ENCODE measurements around the gene NPM3.
"Not testable (repeated sequence)": the region's sequence is repeated elsewhere in the genome, so short reads cannot be mapped to it uniquely, and the experiment has no call there.

The NPM3 gene

DNA sequence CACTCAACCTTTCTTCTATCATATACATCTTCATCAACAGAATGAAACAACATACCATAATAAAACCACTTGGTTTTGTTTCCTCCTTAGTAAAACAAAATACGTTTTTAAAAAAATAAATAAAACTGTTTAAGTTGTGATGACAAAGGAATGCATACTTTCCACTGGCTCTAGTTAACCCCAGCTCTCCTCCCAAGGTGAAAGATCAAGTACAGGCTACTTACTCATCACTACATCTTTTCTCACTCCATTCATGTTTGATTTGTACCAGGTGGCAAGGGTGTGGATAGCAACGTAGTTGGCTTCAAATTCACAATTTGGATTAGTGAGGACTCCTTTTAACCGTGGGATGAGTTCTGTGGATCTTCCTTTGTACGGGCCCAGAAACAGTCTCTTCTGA is 20.3 kb upstream of the NPM3 start:
- no peak for DNase-seq

DNA sequence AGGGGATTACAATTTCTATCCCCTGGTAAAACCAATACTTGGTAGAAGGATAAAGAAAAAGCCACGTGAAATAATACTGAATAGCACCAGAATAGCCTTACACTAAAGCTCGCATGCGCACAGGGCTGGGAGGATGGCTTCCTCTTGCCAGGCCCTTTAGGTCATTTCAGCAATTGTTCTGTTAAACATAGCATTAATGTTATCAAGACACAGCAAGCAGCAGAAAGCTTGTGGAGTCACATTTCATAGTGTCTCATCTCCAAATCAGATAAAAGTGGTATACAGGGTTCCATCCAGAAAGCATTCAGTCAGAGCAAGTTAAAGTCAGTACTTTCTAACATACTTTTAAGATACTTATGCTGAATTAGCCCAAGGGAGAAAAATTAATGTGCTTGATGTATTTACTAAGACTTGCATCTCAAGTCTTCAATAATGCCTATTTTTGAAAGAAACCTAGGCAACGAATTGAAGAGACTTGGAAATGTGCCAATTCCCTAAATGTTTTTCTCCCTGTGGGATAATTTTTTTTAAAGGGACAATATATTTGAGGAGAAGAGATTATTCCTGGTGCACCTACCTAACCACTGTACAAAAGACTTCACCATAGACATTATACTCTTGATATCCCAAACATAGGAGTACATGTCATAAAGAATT is 14.3 kb upstream of the NPM3 start:
- DNase-seq: no peak

DNA sequence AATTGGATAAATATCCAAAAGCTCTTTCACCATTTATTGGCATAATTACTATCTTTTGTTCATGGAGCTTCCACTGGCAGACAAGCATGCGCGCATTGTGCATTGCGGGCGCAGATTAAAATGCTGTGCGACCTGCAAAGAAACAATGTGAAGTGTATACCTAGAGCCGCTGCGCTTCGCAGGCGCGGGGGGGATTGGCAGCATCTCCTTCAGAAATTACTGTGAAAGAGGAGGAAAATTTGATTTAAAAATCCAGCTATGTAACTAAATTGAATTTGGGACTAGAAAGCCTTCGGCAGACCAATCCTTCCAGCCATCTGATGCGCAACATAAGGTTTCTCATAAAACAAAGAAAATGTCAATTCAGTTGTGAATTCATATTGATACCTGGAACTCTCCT is 10.3 kb upstream of the NPM3 start:
- DNase-seq: no peak

DNA sequence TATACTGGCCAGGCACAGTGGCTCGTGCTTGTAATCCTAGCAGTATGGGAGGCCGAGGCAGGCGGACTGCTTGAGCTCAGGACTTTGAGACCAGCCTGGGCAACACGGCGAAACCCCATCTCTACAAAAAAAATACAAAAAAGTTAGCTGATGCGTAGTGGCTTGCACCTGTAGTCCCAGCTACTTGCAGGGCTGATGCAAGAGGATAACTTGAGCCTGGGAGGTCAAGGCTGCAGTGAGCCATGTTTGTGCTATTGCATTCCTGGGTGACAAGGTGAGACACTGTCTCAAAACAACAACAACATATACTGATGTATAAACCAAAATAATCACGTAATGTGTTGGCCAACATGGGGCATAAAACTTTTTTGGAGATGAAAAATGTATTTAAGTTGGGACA is 6.4 kb upstream of the NPM3 start:
- DNase-seq: no peak

DNA sequence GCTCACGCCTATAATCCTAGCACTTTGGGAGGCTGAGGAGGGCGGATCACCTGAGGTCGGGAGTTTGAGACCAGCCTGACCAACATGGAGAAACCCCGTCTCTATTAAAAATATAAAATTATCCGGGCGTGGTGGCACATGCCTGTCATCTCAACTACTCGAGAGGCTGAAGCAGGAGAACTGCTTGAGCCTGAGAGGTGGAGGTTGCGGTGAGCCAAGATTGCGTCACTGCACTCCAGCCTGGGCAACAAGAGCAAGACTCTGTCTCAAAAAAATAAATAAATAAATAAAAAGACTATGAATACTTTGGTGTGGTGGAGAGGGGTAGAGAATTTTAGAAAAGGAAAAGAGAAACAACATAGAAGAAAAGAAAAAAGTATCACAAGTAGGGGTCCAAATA is 6.0 kb upstream of the NPM3 start:
- DNase-seq: not testable (repeated sequence)

DNA sequence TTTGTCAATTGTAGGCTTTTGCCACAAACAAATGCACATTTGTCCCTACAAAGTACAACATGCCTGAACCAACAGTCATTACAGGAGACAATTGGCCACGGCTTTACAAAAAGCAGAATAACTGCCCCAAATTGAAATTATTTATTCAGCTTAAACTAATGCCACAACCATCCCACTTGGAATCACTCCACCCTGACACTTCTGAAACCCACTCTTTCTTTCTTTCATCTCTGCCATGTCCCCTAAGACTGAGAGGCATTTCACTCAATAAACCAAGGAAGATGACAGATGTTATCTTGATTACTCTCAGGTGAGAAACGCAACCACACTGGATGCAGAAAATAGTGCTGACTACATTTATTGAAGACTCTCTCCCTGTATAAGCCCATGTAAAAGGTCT is 2.6 kb upstream of the NPM3 start:
- no peak for DNase-seq

DNA sequence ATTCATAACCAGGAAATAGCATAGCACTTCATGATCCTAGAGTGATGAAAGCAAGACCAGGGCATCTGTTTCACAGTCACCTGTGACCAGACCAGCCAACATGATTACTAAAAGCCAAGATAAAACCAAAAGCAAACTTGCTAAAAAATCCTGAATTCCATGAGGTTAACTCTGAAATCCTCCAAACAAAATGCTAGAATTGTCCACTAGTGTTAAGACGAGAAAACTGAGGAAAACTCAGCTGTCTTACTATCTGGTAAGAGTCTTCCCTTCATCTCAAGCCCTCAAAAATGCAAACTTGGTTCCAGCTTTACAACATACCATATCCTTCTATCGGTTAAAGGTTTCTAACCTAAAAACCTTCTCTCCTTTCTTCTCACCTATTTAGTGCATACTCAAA is 1.3 kb upstream of the NPM3 start:
- DNase-seq: no peak

DNA sequence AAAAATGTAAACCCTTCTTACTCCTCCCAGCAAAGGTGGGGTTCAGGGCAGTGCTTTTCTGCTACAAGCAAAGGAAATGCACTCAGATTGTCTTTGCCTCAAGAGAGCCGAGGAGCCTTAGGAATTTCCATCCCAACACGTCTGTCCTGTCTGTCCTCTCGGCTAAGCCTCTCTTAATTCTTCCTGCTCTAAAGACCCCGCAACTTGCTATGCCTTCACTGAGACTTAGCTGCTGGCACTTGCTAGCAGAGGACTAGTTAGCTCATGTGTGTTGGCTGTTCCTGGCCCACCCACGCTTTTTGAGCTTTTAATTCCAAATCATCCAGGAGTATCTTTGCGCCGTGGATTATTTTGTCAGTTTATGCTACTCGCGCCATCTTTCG is 481 bp upstream of the NPM3 start:
- peak in 1 of 6 experiments; percentile 47 for DNase-seq

DNA sequence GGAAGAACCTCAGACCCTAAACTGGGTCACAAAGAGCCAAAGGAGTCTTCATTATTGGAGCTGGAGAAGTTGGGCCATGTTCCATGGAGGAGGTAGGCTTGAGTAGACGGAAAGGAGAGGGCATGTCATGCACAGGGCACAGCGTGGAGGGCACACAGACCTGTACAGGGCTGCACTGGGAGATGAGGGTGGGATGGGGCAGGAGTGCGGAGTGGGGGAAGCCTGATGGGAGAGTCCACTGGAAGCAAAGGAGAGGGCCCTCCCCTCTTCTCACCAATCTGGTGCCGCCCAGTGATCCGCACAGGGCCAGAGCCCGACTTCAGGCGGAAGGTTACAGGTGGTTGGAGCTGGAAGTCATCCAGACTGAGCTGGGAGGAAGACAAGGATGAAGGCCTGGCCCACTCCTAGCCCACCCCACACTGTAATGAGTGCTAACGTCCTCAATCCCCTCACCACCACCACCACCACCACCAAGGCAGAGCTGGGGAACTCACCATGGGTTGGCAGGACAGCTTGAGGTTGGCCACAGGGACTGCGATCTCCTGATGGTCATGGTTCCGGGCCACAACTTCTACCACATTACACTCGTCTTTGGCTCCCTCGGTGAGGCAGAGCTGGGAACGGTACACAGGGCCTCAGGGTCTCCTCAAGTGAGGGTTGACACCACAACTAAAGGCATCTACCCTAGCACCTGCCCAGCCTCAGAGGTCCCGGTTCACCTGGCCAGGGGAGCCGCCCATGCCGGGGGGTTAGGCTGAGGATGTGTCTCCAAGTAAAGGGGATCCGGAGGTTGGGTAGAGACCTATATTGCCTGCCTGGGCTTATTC is 1.0 kb downstream of the NPM3 start:
- DNase-seq: no peak

DNA sequence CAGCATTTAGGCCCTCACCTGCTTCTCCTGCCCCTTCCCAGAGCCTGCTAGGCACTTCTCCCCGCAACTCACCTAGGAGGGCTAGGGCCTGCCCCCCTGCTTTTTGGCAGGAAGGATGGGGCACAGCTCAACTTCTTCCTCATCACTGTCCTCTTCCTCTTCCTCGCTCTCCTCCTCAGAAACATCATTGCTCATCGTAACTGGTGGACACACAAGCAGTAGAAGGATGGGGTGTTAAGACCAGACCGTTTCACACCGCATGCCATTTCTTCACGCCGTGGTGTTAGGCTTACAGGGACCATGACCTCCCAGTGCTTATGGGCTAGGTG is 1.6 kb downstream of the NPM3 start:
- no peak for DNase-seq

DNA sequence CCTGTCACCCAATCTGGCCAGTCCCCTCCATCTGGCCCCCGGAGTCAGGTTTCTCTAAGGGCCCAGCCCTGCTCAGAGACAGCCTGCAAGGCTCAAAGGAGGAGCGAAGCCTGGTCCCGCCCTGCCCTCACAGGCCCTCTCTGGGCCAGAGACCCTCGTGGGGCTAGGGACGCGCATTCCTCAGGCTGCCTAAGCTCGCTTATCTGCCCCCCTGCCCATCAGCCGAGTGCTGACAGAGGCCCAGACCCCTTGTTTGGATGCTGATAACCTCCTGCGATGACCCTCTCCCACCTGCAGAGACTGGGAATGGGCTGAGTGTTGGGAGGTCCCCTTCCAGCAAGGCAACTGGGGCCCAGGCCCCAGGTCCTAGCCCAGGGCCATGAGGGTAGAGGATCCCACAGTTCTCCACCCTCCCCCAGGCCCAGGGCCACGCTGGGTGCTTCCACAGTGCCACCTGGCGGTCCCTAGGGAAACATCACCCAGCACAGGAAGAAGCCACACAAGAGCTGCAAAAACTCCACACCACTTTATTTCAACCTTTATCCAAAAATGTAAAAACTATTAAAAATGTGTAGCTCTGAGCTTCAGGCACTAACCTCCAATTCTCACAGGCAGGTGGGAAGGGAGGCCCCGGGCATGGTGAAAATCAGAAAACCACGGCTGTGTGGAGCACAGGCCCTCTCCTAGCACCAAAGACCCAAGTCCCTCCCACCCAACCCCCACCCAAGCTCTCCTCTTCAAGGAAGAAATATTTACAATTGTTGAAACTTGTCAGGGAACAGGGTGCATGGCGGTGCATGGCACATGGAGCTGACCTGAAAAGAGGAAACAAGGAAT is 2.2 kb downstream of the NPM3 start:
- peak; percentile 44 to 78 (median 56) for DNase-seq

DNA sequence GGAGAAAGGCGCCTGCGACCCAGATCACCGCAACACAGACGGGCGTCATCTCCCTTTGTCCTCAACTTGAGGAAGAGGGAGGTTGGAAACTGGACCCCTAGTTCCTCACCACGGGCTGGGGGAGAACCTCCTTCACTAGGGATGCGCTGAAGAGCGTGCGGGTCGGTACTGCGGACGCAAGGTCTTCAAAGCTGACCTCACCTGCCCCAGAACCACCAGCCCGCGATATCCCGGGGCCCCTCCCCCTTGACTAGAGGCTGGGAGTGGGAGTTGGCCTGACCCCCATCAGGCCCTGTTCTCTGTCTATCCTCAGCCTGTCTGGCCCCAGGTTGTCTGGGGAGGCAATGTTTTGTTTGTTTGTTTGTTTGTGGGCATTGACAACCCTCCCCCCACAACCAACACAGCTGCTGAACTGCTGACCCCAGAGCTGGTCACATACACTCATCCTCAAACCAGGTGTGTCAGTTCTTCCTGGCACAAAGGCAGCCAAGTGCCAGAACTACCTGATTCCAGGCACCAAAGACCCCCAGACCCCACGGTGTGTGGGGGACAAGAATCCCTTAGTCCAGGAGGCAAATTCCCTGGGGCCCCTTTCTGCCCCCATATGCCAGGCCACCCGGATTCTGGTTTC is 2.9 kb downstream of the NPM3 start:
- no peak for DNase-seq

DNA sequence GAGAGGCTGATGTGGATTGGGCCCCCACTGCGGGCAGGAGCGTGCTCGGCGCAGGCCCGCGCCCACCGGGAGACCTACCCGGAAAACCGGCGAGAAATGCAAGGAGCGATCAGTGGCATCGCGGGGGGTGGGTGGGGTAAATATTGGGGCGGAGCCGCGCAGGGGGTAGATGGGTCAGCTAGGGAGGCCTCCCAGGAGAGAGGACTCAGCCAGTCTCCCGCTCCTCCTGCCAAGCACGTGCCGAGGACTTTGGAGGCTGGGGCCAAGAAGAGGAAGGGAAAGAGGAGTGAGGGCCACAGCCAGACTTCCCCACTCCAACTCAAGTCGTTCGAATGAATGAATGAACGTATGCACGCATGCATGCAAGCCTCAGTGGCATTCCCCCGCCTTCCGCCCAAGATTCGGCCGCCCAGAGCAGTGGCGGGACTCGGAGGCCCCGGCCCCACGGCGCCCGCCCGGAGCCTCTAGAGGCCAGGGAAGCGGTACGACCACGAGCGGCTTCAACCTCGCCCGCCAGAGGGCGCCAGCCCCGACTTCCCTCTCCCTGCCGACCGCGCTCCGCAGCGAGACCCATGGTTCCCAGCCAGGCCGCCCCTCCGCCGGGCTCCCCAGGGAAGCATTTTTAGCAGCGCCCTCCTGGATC is 3.6 kb downstream of the NPM3 start:
- DNase-seq: peak; percentile 43 to 86 (median 74)

DNA sequence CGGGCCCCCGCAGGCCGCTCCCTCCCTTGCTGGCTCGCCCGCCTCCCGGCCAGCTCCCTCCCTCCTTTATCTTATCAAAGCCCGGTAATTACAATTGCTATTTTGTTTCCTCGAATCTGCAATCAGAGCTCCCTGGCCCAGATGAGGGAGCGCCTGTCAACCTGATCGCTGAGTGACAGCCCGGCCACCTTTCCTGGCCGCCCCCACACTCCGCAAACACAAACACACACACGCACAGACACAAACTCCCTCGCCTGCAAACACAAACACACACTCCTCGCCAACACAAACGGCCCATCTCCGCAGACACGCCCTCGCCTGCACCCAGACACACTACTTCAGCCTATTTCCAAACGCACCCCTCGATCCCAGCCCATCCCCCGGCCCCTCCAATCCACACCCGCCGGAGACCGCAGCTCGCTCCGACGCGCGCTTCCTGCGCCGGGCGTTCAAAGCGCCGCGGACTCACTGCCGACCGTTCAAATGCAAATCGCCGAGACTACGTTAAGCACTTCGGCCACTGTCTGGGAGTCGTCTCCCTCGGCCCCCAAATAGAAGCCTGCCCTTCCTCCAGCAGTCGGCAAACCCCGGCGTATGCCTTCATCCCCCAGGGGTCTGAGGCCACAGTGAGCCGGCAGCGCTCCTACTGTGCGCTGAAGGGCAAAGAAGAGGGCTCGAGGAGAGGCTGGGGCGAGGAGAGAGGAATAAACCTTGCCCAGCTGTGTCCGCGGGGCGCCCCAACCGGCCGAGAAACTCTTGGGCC is 4.3 kb downstream of the NPM3 start:
- DNase-seq: peak in 2 of 6 experiments; percentile 26 to 46

DNA sequence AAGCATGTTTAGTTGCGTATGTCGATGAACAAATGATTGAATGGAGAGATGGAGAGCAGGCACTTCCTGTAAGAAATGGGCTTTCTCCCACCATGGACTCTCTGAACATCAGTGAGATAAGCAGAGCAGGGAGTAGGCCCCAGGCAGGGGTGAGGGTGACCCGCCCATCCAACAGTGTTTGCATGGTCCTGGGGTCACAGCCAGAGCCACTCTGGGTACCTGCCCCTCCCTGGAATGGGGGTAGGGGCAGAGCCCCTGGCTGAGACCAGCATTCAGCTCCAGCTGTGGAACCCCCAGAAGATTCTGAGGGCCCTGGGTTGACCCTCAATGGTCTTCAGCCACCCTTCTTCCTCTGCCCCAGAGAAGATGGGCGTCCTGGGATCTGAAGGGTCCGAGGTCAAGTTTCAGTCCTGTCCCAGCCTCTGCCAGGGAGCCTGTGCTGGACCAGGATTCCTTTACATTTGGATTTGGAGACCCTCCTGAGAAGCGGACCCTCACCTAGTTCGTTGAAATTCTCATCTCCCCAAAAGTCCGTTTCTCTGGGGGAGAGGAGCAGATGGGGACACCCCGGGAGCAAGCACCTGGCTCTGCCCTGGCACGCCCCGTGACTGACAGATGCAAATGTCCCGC is 5.0 kb downstream of the NPM3 start:
- peak in 1 of 6 experiments; percentile 17 for DNase-seq

DNA sequence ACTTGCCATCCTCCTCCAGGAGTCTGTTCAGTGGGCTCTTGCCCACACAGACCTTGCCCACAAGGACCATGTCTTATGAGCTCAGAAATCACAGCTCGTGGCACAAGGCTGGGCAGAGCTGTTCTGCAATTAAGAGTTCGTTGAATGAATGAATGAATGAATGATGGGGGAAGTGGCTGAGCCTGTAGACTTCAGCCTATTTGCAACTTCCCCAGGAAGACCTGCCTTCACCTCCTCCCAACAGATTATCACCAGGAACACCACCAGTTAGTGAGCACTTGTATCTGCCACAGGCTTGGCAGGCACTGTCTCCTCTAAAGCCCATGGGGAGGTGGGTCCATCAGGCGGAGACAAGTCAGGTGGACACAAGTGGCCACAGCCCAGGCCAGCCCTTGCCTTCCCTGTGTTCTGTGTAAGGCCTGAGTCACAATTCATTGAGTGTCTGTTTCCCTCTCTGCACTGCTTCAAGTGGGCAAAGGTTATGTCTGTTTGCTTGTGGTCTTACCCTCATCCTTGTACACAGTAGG is 5.6 kb downstream of the NPM3 start:
- no peak for DNase-seq

DNA sequence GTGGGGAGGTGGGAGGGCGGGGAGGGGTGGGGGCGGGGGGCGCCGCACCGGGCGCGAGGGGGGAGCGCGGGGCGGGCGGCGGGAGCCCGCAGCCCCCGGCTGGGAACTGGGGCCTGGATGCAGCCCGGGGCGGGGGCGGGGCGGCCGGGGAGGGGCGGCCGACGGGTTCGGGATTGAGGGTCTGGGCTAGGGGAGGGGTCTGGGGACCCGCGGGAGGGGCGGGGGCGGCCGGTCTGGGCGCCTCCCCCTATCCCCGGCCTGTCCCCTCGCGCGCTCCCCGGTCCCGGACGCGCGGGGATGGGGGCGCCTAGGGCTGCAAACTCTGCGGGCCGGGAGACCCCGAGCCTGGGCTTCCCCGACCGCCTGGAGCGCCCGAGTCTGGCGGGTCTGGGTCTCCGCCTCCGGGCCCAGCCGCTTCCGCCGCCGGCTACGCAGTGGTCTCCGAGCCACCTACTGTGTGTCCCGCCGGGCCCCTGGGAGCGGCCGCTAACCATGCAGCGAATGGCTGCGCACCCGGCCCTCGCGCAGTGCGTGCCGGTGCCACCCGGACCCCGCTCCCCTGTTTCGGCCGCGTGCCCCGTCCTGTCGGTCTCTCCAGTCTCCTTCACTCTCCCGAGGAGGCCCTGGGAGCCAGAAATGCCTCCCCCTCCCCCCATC is 7.0 kb downstream of the NPM3 start:
- DNase-seq: no peak

DNA sequence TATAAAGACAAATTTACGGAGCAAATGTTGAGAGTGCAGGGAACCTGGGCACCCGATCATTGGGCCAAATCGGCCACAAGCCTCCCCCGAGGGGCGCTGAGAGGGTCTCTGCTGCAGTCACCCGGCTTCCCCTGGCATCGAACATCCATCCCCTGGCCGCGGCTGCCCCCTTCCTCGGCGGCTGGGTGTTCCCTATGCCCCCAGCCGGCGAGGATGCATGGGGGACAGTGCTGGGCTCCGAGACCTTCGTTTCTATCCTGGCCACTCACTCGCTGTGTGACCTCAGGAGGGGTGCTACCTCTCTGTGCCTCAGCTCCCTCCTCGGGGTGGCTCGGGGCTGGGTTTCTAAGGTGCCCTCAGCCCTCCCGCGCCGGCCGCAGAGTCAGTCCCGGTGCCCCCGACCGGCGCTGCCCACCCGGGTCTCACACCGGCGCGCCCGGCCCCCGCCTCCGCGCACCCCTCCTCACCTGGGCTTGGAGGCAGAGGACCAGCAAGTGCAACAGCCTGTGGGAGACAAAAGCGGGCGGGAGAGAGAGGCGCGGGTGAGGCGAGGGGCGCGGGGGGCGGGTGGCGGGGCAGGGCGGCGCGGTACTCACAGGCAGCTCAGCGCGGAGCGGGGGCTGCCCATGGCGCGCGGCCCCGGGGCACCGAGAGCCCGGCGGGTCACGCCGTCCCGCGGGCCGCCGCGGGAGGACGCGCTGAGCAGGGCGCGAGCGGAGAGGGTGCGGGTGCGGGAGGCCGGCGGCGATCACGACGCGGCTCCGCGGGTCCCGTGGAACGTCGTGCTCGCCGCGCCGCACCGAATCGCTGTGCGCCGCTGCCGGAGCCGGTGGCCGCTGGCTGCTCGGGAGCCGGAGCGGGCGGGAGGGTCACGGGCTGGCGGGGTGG is 7.7 kb downstream of the NPM3 start, which contains the start of gene FGF8:
TSS of gene FGF8 (minus strand) at position 842 of the 888 bp plus-strand sequence. CDS start at position 628, 214 bp downstream.
- no peak for DNase-seq

DNA sequence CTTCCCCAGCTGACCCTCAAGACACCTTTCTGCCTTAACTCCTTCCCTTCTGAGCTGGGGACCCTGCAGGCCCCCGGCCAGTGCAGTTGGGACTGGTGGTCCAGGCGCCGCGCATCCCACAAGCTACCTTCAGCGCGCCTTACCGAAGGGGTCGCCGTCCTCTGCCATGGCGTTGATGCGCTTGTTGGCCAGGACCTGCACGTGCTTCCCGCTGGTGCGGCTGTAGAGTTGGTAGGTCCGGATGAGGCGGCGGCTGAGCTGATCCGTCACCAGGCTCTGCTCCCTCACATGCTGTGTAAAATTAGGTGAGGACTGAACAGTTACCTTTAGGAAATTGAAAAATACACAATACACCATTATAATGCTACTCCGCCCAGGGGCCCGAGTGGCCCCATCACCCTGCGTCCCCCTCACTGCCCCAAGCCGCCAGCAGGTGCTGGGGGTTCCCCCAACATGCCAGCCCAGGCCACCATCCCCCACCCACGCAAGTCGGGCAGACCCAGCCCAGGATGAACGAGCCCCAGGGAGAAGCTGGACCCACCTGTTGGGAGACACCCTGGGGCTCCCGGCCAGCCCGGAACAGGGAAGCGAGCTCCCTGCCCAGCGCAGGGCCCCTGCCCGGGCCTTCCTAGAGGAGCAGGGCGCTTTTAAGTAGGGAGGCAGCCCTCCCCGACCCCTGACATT is 8.5 kb downstream of the NPM3 start:
- DNase-seq: peak in 1 of 6 experiments; percentile 10

Measured in stimulated activated naive CD4-positive, alpha-beta T cell (primary cell).